Brain microvascular endothelial cell (primary cell): ENCODE measurements around the gene DPM2.
A peak's percentile ranks its signal among the peaks of the same experiment; 100 is the strongest.

Source experiments
- DNase-seq: peaks from one replicate; pipeline ENCODE4 v3.0.0-alpha.2; 2020
- H3K27ac ChIP-seq: fragments of 250-450 bp; sonication (Bioruptor Pico); 2 replicates; pipeline ENCODE4 v1.5.1; 2020; ENCODE audit warnings: mild to moderate bottlenecking, moderate library complexity
- H3K27me3 ChIP-seq: fragments of 250-450 bp; sonication (Bioruptor Pico); replicated peaks from 2 replicates; pipeline ENCODE4 v1.5.1; 2020; ENCODE audit warnings: mild to moderate bottlenecking
- H3K36me3 ChIP-seq: fragments of 250-450 bp; sonication (Bioruptor Pico); replicated peaks from 2 replicates; pipeline ENCODE4 v1.5.1; 2020; ENCODE audit warnings: mild to moderate bottlenecking
- H3K4me3 ChIP-seq: 2 replicates; pipeline ENCODE4 v1.5.1; 2011; ENCODE audit warnings: low read depth, mild to moderate bottlenecking, control low read depth, low read length, moderate library complexity
- in situ Hi-C: cut with HindIII; loops from 2 replicates; pipeline ENCODE4 v1.10.0; 2017; ENCODE audit warnings: low sequenced_read_pairs, low pct_ligation_motif_present
- TF ChIP-seq, protein P1 (sequence below): IDR thresholded peaks from 2 replicates; pipeline ENCODE4 v1.5.1; 2011; ENCODE audit warnings: low read depth, mild to moderate bottlenecking, moderate library complexity, low read length, control low read depth, inconsistent platforms; ENCODE audit errors: missing control alignments

DPM2 gene

DNA sequence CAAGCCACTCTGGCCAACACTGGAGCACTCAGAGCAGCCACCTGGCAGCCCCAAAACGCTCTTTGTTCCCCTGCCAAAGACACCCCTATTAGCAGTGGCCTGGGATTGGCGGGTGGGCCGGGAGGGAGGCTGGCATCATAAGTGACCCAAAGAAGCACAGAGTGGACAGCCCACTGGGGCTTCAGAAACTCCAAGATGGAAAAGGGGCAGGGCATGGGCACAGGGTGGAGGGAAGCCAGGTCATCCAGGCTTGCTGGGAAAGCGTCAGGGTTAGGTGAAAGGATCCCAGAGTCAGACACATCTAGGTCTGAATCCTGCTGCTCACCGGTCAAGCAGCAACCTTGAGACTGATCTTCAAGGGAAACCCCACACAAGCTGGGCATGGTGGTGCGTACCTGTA is 28.3 kb upstream of the DPM2 start:
- in situ Hi-C loops = no loop called here
- TF ChIP-seq, protein P1, sequence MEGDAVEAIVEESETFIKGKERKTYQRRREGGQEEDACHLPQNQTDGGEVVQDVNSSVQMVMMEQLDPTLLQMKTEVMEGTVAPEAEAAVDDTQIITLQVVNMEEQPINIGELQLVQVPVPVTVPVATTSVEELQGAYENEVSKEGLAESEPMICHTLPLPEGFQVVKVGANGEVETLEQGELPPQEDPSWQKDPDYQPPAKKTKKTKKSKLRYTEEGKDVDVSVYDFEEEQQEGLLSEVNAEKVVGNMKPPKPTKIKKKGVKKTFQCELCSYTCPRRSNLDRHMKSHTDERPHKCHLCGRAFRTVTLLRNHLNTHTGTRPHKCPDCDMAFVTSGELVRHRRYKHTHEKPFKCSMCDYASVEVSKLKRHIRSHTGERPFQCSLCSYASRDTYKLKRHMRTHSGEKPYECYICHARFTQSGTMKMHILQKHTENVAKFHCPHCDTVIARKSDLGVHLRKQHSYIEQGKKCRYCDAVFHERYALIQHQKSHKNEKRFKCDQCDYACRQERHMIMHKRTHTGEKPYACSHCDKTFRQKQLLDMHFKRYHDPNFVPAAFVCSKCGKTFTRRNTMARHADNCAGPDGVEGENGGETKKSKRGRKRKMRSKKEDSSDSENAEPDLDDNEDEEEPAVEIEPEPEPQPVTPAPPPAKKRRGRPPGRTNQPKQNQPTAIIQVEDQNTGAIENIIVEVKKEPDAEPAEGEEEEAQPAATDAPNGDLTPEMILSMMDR = no peak
- peak overlapping the region; percentile 72 for H3K27ac ChIP-seq
- DNase-seq = no peak
- H3K36me3 ChIP-seq = no peaks in the 10 kb centered on the region
- peak overlapping the region; percentile 5 for H3K4me3 ChIP-seq
- no peaks in the 10 kb centered on the region for H3K27me3 ChIP-seq

GRCh38 chr9:127963359-127964064 is 25.9 kb upstream of the DPM2 start:
- Histone ChIP-seq H3K36me3 (no peaks in the 10 kb centered on the region), H3K4me3 (no peak overlapping the region), H3K27me3 (no peaks in the 10 kb centered on the region), H3K27ac (no peak overlapping the region)
- TF ChIP-seq, protein P1 = no peak
- in situ Hi-C loops = no loop called here
- DNase-seq = no peak

- Histone ChIP-seq H3K4me3 (no peak overlapping the region), H3K27ac (no peak overlapping the region), H3K36me3 (no peaks in the 10 kb centered on the region), H3K27me3 (no peaks in the 10 kb centered on the region)
- TF ChIP-seq, protein P1 = no peak
- DNase-seq = no peak
- in situ Hi-C loops = no loop called here
Measured at GRCh38 chr9:127963041-127963358, 25.3 kb upstream of the DPM2 start.

DNA sequence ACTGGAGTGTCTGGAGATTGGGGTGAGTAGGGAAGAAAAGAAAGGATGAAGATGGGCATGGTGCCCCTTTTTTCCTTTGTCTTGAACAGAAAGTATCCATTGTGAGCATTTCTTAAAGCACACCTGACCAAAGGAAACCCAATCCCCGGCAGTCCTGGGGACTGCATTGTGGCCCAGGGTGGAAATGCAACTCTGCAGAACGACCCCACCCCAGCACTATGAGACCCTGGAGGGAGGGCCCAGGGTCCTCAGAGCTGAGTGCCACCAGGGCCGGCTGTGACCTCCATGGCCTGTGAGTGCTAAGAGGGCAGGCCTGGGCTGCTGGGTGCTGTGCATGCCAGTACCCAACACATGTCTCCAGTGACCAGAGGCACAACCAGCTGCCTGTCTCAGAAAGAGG is 24.6 kb upstream of the DPM2 start:
- no peak overlapping the region for H3K27ac ChIP-seq
- H3K4me3 ChIP-seq = no peak overlapping the region
- TF ChIP-seq, protein P1 = no peak

GRCh38 chr9:127961613-127962155 is 24.0 kb upstream of the DPM2 start:
- Histone ChIP-seq H3K27me3 (no peaks in the 10 kb centered on the region), H3K36me3 (no peaks in the 10 kb centered on the region), H3K4me3 (no peak overlapping the region), H3K27ac (no peak overlapping the region)
- in situ Hi-C loops = no loop called here
- DNase-seq = no peak
- TF ChIP-seq, protein P1 = no peak

More for the DNA sequence above, 24.6 kb upstream of the DPM2 start:
- H3K27me3 ChIP-seq = no peaks in the 10 kb centered on the region
- in situ Hi-C loops = no loop called here
- H3K36me3 ChIP-seq = no peaks in the 10 kb centered on the region
- no peak for DNase-seq

DNA sequence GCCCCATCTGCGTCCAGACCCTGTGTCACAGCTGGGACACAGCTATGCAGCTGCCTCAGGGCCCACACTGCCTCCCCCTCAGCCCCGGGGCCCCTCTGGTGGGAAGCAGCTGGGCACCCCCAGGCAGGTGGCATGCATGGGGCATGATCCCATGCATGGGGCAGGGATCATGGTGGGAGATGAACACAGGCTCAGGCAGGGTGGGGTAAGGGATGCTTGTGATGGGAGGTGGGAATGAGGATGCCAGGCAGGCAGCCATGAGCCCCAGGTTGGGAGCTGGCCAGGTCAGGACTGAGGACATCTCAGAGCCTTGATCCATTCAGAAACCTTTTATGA is 23.5 kb upstream of the DPM2 start:
- TF ChIP-seq, protein P1 = no peak
- H3K27me3 ChIP-seq = no peaks in the 10 kb centered on the region
- no peak overlapping the region for H3K27ac ChIP-seq
- no peak overlapping the region for H3K4me3 ChIP-seq
- in situ Hi-C loops = no loop called here
- H3K36me3 ChIP-seq = no peaks in the 10 kb centered on the region
- DNase-seq = no peak
